Right ventricle myocardium superior (tissue), 1 donor: ENCODE results near the gene MPO. TPM values are rescaled to one million over a fixed set of nuclear protein-coding genes. Genes with fewer than 3 reads are reported as not detected.

Experiments used
- ATAC-seq: fragments of 200-7000 bp; cut with Tn5 transposase; one replicate; pipeline ENCODE4 v1.9.1; 2020; ENCODE audit warnings: mild to moderate bottlenecking; ENCODE audit not compliant: poor library complexity
- DNase-seq: peaks from one replicate; pipeline ENCODE4 v3.0.0-alpha.2; 2020
- intact Hi-C: fragments of 100-400 bp; cut with DNase I; formaldehyde crosslinking; loops from one replicate; pipeline ENCODE4 v1.11.2; 2022
- total RNA-seq: library from RNA; stranded (reverse); fragmentation: NEBNext Ultra II Directional; extraction: Animal tissue kit (Norgen Biotek cat#: 25700); gene quantifications from one replicate; pipeline ENCODE4 v1.2.1, GENCODE V29; 2021
- donor health status: DM: no; HTN: yes; CAD: no; lungs with severe emphysema.

The MPO gene
- total RNA-seq, 1 donor from 2014 or later, result 0.05 TPM

DNA sequence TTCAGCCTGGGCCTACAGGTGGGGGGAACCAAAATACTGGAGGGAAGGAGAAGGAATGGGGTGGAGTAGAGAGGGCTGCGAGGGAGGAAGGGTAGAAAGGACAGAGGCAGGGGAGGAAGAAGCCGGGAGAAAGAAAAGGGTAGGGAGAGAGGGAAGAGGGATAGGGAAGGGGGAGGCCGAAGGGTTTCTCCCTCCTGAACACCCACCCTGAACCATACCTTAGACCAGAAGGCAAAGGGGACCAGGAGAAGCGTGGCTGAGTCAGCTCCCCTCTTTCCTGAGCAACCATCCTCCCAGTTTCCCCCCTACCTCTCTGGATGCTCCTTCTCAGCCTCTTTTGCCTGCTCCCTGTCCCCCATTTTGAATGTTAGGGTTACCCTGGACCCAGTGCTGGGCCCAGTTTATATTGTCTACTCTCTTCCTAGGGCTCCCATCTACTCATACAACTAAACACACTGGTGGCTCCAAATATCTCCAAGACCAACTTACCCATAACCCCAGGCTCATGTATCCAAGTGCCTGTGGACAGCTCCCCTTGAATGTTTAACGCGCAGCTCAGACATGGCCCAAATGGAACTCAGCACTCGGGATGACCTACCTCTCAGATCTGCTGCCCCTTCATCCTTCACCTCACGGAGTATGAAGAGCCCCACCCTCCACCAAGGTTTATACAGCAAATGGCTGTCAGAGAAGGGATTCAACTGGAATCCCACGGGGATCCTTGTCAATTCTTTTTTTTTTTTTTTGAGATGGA is 40.0 kb upstream of the MPO start:
- ATAC-seq (no peak), DNase-seq (no peak)
- intact Hi-C loops, result no loop called here

DNA sequence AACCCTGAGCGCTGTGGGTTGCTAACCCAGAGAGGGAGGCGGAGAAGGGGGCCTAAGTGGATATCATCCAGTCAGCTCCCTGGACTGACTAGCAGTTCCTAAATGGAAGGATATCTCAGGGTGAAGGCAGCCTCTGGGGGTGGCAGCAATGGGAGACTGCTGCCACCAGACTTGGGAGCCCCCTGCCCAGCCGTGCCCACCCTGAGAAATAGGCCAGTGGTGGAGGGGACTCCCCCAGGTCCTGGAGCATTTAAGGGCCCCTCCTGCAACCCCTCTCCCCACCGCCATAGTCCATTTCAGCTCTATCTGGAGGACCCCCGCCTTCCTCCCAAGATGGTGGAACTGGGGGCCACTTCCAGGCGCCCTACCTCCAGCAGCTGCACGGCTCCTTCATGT is 39.4 kb upstream of the MPO start:
- ATAC-seq (no peak), DNase-seq (no peak)
- intact Hi-C loops, result no loop called here

DNA sequence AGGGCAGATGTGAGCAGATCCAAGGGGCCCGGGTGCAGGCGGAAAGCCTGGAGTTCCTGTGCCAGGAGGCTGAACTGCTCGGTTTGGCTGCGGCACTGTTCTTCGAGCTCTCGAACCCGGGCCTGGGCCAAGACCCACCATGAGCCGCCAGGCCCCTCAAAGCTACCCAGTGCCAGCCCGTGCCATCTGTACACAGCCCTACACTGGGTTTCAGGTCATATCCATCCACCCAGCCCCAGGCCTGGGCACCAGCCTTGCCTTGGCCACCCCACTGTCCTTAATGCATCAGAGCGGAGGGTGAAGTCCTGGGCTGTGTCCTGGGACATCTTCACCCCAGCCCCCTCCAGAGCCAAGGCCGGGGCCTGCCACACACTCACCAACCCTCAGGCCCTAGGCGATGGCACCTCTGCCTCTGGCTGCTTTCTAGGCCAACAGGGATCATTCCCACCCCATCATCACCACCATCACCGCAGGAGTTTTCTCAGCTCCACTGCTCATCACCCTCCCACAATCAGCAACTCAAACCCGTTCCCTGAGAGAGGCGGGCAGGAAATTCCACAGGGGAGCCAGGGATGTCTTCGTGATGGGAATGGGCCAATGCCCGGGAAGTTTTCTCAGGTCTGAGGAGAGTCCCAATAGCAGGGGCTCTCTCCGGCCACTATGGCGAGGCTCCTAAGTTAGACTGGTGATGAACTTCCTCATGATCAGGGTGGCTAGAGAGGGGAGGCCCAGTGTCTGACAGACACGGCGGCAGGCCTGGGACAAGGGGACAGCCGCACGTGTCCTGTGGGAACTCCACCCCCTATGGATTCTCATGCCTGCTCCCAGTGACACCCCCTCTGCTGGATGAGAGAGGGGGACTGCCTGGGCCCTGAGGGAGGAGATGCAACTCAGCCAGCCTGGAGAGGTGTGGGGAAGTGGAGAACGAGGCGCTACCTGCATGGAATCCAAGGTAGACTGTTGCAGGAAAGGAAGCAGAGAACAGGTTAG is 38.7 kb upstream of the MPO start:
- ATAC-seq (no peak), DNase-seq (peak; percentile 36)
- intact Hi-C loops, result loop anchor here (5.0 kb wide), 1 partner anchor 128 kb away; no protein-coding TSS in a partner anchor

DNA sequence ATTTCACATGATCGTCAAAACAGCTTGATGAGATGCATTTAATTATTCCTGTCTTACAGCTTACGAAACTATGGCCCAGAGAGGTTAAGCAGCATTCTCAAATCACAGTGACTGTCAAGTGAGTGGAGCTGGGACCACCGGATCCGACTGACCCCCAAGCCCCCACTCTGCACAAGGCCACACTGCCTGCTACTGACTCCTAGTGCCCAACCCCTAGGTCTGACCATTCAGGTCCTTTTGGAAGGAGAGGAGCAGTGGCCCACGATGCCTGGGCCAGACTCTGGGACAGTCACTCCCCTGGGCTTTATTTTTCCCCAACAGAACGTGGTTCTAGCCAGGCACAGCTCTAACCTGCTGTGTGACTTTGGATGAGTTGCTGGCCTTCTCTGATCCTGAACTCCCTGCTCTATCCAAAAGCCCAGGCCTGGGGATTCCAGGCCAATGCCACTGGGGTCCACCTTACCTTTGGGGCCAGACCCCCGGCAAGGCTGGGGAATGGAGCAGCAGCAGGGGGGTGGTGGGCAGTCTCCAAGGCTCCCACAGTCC is 38.0 kb upstream of the MPO start:
- DNase-seq, result peak; percentile 17
- intact Hi-C loops, result loop anchor here (5.0 kb wide), 1 partner anchor 129 kb away; no protein-coding TSS in a partner anchor
- ATAC-seq, result no peak

DNA sequence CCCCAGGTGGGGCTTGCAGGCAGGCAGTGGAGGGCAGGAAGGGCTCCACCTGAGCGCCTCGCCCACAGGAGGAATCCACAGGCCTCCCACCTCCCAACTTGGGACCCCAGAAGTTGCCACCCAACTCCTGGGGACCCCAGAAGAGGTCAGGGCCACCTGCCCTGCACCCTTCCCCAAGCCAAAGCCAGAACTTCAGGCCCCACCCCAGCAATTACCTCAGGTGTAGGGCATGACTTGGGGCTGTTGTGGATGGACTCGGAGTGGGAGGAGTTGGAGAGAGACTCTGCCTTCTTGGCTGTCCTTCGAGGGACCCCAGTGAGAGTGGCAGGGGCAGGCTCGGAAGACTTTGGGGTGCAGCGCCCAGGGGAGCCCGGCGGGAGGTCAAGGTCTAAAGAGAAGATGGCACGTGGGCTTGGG is 37.3 kb upstream of the MPO start:
- intact Hi-C loops, result loop anchor here (5.0 kb wide), 1 partner anchor 129 kb away; no protein-coding TSS in a partner anchor
- peak; percentile 21 for DNase-seq
- no peak for ATAC-seq

DNA sequence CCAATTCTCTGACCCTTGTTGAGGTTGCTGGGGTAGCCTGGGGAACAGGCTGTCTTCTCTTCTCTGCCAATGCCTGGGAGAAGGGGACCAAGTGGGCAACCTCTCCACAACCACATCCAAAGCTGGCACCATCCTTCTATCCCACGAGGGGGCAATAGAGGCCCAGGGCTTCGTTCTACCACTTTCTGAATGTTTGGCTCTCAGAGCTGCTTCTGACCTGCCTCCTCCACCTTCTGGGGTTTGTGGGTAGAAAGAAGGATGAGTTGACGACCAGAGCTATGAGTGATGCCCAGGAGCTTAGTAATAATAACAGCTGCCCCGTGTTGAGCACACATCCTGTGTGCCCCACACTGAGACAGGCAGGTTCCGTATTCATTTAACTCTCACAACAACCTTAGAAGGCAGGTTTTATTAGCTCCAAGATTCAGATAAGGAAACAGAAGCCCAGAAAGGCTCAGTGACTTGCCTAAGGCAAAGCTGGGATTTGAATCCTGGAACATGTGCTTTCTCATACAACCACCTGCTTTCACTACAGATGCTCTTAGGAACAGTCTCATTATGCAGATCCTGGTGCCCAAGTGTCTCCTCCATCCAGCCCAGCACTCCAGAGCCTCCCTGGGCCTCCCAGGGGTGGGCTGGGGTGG is 36.8 kb upstream of the MPO start:
- DNase-seq, result peak; percentile 36
- ATAC-seq, result peak; percentile 67
- intact Hi-C loops, result loop anchor here (5.0 kb wide), 1 partner anchor 130 kb away; no protein-coding TSS in a partner anchor

DNA sequence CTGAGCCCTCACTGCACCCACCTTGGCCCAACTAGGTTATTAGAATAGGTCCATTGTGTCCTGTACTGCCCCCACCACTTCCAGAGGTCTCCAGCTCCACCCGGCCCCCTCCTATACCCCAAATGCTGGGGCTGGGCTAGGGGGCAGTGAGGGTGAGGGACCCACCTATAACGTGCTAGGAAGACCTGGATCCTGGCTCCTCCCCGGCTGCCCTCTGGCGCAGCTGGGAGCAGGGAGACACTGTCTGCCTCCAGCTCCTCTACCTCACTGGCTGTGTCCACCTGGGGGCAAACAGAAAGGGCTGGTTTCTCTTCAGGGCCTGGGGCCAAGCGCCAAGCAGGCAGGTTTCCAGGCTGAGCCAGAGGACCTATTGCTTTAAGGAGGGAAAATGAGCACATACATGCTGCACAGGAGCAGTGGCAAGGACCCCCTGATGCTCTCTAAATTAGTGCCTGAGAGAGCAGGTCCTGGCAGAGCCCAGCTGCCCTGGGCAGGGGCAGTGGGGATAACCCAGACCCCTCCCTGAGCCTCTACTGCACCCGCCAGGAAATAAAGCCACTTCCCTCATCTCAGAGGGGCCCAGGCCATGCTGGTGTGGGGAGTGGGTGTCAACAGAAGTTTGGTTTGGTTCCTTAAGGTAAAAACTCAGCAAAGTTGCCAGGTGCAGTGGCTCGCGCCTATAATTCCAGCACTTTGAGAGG is 35.7 kb upstream of the MPO start:
- ATAC-seq (no peak), DNase-seq (no peak)
- intact Hi-C loops, result loop anchor here (5.0 kb wide), 1 partner anchor 131 kb away; no protein-coding TSS in a partner anchor

DNA sequence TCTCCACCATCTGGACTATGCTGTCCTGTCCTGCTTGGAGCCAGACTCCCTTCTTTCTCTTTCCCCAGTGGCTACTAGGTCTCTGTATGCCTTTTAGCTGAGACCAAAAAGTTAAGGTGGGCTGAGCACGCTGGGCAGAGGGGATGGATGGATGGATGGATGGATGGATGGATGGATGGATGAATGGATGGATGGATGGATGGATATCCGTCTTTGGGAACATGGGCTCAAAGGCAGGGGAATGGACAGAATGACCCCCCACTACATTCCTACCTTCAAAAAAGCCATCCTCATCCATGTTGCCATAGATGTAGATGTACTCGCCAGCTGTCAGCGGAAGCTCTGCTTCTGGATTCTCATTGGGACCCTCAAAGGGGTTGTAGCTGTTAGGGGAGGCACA is 35.0 kb upstream of the MPO start:
- ATAC-seq (no peak), DNase-seq (no peak)
- intact Hi-C loops, result loop anchor here (5.0 kb wide), 1 partner anchor 132 kb away; no protein-coding TSS in a partner anchor

DNA sequence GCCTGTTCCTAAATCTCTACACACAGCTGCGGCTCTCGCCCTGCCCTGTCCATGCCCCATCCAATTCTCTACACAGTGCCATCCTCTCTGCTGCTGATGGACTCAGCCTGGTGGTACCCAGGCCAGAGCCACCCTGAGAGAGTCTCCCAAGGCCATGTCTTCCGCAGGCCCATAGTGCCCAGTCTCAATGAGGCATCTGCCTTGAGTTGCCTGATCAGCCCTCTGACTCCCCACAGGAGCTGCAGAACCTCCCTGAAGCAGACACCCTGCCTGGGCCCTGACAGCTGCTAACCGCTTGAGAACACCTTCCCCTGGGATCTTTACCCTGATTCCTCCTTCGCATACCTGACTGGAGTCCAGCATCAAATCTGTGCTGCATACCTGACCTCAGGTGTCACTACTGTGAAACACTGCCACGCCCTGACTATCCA is 34.6 kb upstream of the MPO start:
- DNase-seq (peak; percentile 14), ATAC-seq (no peak)
- intact Hi-C loops, result loop anchor here (5.0 kb wide), 1 partner anchor 132 kb away; no protein-coding TSS in a partner anchor

DNA sequence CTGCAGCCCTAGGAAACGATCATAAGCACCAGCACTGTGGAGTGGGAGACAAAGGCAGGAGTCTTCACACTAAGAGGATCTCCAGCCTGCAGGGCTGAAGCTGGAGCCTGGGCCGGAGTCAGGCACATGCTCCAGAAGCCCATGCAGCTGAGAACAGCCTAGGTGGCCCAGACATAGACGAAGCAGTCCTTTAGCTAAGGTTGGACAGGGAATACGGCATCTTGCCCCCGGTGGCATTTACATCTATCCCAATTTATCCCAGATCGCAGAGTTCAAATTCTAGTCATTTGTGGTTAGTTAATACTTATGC is 33.9 kb upstream of the MPO start:
- intact Hi-C loops, result loop anchor here (5.0 kb wide), 1 partner anchor 133 kb away; no protein-coding TSS in a partner anchor

DNA sequence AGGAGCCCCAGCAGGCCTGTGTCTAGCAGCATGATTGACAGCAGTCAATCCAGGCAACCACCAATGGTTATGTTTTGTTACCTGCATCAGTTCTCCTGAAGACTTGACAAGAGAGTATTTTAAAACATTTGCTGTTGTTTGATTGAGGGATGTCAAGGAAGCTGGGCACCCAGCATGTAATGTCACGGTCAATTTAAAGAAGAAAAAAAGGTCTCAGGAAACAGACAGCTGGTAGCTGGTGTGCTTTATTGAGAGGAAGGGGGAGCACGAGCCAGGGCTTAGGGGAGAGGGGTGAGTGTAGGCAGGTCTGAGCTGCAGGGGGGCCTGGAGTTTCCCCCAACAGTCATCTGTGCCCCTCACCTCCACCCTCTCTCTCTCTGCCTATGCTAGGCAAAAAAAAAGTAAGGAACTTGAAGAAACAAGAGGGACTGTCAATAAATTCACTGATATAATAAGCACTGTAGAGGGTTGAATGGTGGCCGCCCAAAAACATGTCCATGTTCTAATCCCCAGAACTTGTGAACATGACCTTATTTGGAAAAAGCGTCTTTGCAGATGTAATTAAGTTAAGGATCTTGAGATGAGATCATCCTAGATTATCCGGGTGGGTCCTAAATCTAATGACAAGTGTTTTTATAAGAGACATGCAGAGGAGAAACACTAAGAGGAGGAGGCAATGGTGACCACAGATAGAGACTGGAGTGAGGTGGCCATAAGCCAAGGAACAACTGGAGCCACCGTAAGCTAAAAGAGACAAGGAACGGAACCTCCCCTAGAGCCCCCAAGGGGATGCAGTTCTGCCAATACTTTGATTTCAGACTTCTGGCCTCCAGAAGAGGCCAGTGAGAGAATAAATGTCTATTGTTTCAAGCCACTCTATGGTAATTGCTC is 33.3 kb upstream of the MPO start:
- intact Hi-C loops, result no loop called here
- ATAC-seq, result no peak
- DNase-seq, result no peak

More for the DNA sequence above, 33.9 kb upstream of the MPO start:
- DNase-seq (no peak), ATAC-seq (no peak)

DNA sequence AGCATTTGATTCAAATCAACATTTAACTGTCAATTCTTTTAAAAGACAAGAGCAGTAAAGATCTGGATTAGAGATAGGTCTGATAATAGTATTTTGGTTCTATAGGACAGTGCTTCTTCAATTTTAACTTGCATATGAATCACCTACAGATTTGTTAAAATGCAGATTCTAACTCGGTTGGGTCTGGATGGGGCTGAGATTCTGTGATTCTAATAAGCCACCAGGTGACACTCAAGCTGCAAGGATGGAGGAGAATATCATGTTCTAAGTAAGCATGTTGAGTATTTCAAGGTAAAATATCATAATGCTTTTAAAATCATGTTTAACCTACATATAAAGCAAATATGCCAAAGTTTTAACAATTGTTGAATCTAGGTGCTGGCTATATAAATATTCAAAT is 32.1 kb upstream of the MPO start:
- DNase-seq (no peak), ATAC-seq (no peak)
- intact Hi-C loops, result no loop called here

DNA sequence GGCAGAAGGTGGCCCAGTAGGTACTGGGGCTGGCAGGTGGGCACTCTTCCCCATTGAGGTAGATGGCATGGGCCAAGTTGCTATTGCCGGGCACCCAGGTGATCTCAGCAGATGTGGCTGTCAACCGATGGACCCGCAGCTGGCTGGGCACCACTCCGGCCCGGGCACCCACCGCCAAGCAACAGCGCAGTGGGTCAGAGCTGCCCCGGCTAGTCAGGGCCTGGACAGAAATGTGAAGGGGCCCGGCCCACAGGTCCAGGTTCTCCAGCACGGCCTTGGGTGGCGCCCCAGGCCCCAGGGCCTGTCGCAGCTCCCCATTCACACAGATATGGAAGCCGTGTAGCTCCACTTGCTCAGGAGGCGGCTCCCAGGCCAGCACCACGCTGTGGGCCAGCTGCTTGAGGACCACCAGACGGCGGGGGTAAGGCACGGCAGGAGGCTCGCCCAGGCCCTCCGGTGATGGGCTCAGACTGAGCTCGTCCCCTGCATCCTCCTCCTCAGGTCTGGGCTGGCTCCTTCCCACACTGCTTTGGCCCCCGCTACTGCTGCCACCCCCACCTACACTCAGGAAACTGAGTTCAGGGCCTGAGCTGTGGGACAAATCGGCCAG is 31.4 kb upstream of the MPO start:
- peak; percentile 26 for DNase-seq
- intact Hi-C loops, result no loop called here
- ATAC-seq, result no peak

DNA sequence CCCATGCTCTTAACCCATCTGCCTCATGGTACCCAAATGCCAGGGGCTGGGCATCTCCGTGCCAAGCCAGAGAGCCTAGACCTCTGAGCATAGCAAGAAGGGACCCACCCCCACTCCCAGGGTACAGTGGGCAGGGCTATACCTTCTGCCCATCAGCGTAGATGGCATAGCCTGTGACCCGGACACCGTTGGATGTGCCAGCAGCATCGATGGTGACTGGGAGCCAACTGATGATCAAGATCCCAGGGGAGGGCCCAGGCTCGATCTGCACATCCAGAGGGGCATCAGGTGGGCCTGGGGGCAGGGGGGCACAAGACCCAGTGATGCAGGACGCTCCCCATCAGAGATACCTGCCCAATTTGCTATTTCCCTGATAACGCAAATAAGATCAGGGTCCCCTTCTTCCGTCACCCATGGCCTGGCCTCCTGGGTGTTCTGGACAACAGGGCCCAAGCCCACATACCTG is 30.7 kb upstream of the MPO start:
- DNase-seq (peak; percentile 17), ATAC-seq (no peak)
- intact Hi-C loops, result no loop called here

DNA sequence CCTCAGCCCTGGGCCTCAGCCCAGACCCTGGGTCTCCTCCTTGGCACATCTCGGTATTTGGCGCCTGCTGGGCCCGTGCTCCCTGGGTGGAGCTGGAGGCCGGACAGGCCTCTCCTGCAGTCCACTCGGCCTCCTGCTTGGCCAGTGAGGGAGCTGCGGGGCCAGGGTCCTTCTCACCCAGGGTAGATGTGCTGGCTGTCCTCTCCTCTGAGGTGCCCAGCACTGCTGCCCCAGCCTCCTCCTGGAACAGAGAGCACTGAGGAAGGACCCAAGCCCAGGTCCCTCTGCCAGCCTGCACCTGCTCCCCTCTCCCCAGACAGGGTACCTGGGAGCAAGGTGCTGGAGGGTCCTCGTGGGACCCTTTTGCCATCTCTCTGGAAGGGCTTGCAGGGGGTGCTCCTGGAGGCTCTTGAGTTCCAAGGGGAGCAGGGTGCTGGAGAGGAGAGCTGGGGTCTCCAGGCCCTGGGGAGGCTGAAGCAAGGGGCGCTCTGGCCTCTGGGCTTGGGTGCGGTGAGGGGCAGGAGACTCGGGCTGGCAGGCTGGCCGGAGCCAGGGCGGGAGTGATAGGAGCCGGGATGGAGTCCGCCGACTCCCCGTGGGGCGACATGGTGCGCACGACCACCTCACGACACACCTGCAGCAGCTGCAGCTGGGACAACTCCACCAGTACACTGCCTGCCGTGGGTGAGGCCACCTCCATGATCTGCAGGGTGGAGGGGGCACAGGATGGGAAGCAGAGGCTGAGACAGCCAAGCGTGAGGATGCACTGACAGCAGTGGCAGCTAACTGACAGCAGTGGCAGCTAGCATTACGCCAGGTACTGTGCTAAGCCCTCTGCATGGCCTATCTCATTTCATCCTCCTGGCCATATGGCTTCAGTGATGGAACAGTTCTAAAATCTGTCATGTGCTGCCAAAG is 30.0 kb upstream of the MPO start:
- intact Hi-C loops, result no loop called here
- DNase-seq, result peak; percentile 27
- no peak for ATAC-seq

DNA sequence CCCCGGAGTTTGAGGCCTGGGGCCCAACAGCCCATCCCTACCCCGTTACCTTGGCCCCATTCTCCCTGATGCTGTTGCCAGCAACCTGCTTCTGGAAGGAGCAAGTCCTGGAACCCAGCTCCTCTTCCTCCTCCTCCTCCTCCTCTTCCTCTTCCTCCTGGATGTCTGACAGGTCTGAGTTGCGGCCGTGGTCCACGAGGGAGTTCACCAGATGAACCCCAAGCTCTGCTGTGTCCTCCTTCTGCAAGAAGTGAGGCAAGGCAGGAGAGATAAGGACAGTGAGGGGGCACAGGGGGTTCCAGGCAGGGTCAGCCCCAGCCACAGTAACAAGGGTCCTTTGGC is 29.2 kb upstream of the MPO start:
- intact Hi-C loops, result no loop called here
- no peak for DNase-seq

More for the DNA sequence above, 29.2 kb upstream of the MPO start:
- no peak for ATAC-seq
